HFF-Myc (cell line): ENCODE results near the gene IL1F10.

ENCODE experiments used
- DNase-seq: peaks from one replicate; pipeline ENCODE4 v3.0.0-alpha.2; 2011; ENCODE audit warnings: low read depth; ENCODE audit errors: extremely low read depth
- H3K4me3 ChIP-seq: replicated peaks from 2 replicates; pipeline ENCODE4 v1.5.1; 2011; ENCODE audit warnings: low read depth, mild to moderate bottlenecking, control low read depth, low read length
- TF ChIP-seq, protein P1 (sequence below): IDR thresholded peaks from 2 replicates; pipeline ENCODE4 v1.5.1; 2012; ENCODE audit warnings: mild to moderate bottlenecking, low read depth, low read length, control low read depth; ENCODE audit errors: missing control alignments

IL1F10 gene

DNA sequence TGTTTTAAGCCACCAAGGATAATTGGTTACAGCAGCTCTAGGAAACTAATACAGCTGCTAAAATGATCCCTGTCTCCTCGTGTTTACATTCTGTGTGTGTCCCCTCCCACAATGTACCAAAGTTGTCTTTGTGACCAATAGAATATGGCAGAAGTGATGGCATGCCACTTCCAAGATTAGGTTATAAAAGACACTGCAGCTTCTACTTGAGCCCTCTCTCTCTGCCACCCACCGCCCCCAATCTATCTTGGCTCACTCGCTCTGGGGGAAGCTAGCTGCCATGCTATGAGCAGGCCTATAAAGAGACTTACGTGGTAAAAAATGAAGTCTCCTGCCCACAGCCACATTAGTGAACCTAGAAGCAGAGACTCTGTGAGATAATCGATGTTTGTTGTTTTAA, 3.5 kb upstream of the IL1F10 start:
- no peak for DNase-seq
- TF ChIP-seq, protein P1, sequence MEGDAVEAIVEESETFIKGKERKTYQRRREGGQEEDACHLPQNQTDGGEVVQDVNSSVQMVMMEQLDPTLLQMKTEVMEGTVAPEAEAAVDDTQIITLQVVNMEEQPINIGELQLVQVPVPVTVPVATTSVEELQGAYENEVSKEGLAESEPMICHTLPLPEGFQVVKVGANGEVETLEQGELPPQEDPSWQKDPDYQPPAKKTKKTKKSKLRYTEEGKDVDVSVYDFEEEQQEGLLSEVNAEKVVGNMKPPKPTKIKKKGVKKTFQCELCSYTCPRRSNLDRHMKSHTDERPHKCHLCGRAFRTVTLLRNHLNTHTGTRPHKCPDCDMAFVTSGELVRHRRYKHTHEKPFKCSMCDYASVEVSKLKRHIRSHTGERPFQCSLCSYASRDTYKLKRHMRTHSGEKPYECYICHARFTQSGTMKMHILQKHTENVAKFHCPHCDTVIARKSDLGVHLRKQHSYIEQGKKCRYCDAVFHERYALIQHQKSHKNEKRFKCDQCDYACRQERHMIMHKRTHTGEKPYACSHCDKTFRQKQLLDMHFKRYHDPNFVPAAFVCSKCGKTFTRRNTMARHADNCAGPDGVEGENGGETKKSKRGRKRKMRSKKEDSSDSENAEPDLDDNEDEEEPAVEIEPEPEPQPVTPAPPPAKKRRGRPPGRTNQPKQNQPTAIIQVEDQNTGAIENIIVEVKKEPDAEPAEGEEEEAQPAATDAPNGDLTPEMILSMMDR = no peak
- H3K4me3 ChIP-seq = no peak overlapping the region

DNA sequence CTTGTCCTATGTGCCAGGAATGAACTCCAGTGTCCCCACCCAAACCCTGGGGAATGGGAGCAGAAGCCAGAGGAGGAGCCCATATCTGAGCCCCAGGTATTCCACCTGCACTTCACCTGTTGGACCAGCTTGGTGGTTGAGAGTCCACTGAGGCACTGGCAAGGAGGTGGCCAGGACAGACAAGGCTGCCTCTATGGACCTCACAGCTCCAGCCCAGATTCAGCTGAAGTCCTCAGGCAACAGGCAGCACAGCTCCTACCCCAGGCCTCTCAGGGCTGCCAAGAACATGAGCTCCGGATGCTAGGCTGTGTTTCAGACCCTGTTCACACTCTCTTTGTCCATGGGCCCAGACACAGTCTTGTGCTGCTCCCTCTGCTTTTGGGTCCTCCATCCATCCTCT, 2.9 kb upstream of the IL1F10 start:
- TF ChIP-seq, protein P1 = no peak

DNA sequence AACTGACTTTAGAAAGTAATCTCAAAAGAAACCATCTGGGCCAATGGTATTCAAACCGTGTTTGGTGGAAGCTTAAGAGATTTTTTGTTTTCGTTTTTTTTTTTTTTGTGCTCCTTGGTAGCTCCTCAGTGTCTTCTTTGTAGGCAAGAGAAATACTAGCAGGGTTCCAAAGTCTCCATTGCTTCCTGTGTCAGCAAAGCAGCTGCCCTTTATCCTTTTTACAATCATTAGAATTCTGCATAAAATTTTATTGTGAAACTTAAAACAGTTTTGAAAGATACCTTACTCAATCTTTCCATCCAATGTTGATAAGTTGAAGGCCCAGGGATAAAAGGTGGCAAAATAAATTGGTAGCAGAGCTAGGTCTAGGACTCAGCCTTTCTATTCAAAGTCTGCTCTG, 479 bp downstream of the IL1F10 start:
- TF ChIP-seq, protein P1 = no peak
- DNase-seq = no peak
- H3K4me3 ChIP-seq = no peak overlapping the region

More for the DNA sequence above, 2.9 kb upstream of the IL1F10 start:
- no peak for DNase-seq
- H3K4me3 ChIP-seq = no peak overlapping the region

DNA sequence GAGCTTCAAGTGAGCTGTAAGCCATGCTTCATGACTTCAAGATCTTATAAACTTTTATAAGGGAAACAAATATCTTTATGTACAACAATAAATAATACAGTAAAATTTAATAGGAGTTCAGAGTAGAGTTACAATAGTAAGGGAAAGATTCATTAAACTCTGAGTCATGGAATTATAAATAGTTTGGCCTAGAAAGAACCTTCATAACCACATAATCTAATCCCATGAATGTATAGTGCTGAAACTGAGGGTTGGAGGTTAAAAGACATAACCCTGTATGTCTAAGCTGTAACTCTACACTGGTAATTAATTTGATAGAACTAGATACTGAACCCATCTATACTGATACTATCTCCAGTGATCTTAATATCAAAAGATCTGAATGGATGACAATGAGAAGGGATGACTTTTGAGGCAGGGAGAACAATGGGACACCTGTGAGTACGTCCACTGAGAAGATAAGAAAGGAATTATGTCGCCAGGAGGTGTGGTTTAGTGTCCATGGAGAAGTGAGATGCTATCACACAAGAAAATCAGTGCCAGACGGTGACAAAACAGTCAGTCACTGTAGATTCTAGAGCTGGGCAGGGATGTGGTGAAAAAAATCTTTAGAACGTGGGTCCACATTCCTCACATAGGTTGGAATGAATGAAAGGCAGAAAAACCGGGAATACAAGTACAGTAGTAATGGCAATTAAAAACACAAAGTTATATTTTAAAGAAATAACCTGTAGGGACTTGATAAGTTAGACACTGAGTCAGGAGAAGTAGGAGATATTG, 1.1 kb downstream of the IL1F10 start:
- no peak for DNase-seq
- TF ChIP-seq, protein P1 = no peak

DNA sequence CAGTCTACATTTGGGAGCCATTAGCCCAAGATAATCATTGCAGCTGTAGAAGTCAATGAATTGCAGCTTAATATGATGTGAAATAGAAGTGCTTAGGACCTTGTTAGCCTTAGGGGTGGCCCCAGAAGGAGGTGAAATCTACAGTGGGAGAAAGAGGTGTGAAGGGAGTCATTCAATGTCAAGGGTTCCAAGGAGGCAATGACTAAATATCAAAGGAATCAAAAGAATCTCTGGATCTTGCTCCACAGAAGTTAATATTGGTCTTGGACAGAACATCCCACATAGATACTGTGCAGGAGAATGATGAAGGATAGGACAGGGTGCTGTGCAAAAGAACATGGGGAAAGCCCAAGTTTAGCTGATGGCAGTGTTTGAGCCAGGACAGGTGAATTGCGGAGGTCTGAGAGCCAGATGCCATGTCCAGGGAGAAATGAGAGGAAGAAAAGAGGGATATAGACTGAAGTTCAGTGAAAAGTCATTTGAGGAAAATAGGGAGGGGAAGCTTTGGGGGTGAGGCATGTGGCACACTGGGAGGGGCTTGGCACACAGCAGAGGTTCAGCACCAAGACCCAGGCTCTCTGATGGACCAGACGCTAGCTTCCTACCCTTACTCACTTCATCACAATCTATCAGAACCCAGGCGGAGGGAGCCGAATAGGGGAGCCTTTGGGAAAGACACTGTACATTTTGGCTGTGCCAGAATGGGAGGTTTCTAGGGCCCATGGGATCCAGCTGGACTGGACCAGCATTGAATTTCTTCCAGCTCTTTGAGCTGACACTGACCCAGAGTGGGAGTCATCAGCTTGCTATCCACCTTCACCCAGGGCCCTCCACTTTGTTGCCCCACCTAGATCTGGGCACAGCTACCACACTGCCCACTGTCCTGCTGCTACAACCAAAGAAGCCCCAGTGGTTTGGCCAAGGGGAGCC, 2.2 kb downstream of the IL1F10 start:
- TF ChIP-seq, protein P1 = no peak
- no peak for DNase-seq
- H3K4me3 ChIP-seq = no peak overlapping the region

More for the DNA sequence above, 1.1 kb downstream of the IL1F10 start:
- H3K4me3 ChIP-seq = no peak overlapping the region

DNA sequence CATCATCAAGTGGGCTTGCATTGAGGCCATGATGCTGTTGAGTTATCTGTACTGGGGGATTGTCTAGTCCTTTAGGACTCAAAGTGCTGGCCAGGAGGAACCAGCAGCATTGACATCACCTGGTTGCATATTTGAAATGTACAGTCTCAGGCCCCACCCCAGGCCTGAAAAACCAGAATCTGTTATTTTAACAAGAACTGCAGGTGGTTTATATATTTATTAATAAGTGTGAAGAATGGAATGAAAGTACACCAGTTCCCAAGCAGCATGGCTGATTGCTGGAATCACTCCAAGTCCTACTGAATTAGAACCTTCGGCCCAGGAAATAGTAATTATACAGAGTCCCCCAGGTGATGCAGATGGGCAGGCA, 2.8 kb downstream of the IL1F10 start:
- no peak for DNase-seq
- TF ChIP-seq, protein P1 = no peak
- H3K4me3 ChIP-seq = no peak overlapping the region
